ENCODE results near the gene PRICKLE1.
"Not testable (repeated sequence)": the region's sequence is repeated elsewhere in the genome, so short reads cannot be mapped to it uniquely, and the experiment has no call there.

The PRICKLE1 gene

GRCh38 chr12:42557586-42558172 is 31.9 kb downstream of the PRICKLE1 start:
- DNase-seq (ENCODE audit: low read depth in 2 of 3, low spot score in 1 of 3), result no peak

DNA sequence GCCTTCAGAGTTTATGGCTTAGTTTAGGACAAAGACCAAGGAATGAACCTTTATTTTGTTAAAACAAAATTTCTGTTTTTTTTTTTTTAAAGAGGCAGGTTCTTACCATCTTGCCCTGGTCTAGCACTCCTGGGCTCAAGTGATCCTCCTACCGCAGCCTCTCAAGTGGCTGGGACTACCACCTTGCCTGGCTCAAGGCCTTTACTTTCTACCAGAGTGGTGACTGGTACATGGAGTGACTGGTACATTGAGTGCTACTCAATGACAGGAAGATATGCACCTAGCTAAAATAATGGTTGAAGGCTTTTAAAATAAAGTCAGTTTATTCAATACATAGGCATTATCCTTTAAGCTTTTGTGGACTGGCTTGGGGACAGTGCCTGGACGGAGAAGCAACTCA is 32.6 kb downstream of the PRICKLE1 start:
- DNase-seq (ENCODE audit: low read depth in 2 of 3, low spot score in 1 of 3), result no peak

- no peak for DNase-seq (ENCODE audit: low read depth in 2 of 3, low spot score in 1 of 3)
Measured at GRCh38 chr12:42552822-42553221, 36.7 kb downstream of the PRICKLE1 start.

DNA sequence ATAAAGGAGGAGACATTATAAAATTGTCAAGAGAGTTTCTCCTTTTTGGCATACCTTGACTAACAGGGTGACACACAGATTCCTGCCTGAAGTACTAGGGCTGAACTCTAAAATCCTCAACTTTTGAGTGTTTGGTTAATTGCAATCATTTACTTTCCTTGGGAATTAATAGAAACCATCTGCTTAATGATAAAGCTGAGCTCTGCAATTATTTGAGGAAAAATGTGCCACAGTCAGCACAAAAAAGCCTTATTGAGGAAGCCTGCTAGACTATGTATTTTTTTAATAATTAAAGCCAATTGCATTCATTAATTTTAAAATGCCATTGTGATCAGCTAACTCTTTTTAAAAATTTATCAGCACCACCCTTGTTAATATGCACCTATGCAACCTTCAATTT is 38.7 kb downstream of the PRICKLE1 start:
- no peak for DNase-seq (ENCODE audit: low read depth in 2 of 3, low spot score in 1 of 3)

GRCh38 chr12:42546709-42547108 is 42.8 kb downstream of the PRICKLE1 start:
- DNase-seq (ENCODE audit: low read depth in 2 of 3, low spot score in 1 of 3), result no peak

DNA sequence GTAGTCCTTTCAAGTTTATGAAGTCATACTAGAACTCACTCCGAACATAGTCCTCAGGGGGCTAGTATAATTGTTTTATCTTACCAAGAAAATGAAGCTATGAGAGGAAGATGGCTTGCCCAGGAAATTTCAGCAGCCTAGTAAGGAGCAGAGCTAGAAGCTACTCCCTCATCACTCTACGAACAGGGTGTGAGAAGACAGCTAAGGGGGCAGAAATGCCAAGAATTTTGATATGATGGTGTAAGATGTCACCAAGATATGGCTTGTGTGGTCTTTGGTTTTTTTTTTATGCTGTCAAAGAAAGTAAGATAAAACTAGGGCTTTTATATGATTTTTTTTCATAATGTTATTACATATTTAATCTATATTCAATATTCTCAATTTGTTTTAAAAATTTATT is 47.6 kb downstream of the PRICKLE1 start:
- DNase-seq (ENCODE audit: low read depth in 2 of 3, low spot score in 1 of 3), result no peak

GRCh38 chr12:42541308-42541707 is 48.2 kb downstream of the PRICKLE1 start:
- not testable (repeated sequence) for DNase-seq (ENCODE audit: low read depth in 2 of 3, low spot score in 1 of 3)

- DNase-seq (ENCODE audit: low read depth in 2 of 3, low spot score in 1 of 3), result no peak
Measured at GRCh38 chr12:42539696-42540095, 49.9 kb downstream of the PRICKLE1 start.

GRCh38 chr12:42538203-42538602 is 51.3 kb downstream of the PRICKLE1 start:
- no peak for DNase-seq (ENCODE audit: low read depth in 2 of 3, low spot score in 1 of 3)

GRCh38 chr12:42534184-42534838 is 55.2 kb downstream of the PRICKLE1 start:
- DNase-seq (ENCODE audit: low read depth in 2 of 3, low spot score in 1 of 3), result no peak

DNA sequence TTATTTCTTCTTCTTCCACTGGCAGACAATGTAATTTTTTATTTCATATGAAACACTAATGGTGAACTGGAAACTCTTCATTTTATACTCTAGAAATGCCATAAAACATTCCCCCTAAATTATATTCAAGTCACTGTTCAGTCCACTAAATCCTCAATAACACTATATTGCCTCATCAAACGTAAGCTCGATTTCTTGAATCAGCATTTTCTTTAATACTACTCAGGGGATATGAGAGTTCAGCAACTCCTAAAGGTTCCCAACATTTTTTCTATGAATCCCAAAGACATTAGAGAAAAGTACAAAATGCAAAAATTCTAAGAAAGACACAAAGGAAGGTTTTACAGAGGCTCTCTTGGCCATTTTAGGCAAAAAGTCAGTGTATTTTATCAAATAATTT is 59.3 kb downstream of the PRICKLE1 start:
- no peak for DNase-seq (ENCODE audit: low read depth in 2 of 3, low spot score in 1 of 3)

- DNase-seq (ENCODE audit: low read depth in 2 of 3, low spot score in 1 of 3), result no peak
Measured at GRCh38 chr12:42525444-42525843, 64.1 kb downstream of the PRICKLE1 start.

DNA sequence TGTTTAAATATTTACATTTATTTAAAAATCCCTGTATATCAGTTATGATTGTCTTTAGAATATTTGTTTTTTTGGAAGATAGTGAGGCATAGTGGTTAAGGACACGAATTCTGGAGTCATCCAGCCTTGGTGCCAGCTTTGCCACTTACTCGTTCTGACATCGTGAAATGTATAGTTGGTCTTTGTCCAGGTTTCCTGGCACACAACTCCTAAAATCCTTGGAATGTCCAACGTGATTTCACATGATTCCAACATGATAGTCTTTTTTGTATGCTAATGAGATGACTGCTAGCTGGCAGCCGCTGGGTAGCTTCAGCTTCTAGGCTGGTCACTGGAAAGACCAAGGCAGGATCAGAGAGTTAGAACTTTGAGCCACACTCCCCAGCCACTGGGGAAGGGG is 64.8 kb downstream of the PRICKLE1 start:
- DNase-seq (ENCODE audit: low read depth in 2 of 3, low spot score in 1 of 3), result no peak

DNA sequence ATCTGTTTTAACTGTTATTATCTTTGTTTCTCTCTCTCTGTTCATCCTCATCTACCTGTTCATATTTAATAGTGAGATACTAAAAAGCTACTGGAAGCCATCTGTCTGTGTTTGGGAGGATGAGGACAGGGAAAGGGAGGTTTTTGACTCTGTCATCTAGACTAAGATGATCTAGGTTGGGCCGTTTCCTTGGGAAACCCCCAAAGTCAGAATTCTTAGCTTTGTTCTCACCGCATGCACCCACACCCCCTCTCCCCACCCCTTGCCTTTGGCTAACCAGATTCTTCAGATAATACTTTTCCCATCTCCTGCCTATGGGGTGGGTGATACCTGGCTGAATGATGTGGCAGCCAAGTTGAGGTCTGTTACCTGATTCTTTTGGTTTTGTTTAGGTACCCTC is 73.0 kb downstream of the PRICKLE1 start:
- no peak for DNase-seq (ENCODE audit: low read depth in 2 of 3, low spot score in 1 of 3)

DNA sequence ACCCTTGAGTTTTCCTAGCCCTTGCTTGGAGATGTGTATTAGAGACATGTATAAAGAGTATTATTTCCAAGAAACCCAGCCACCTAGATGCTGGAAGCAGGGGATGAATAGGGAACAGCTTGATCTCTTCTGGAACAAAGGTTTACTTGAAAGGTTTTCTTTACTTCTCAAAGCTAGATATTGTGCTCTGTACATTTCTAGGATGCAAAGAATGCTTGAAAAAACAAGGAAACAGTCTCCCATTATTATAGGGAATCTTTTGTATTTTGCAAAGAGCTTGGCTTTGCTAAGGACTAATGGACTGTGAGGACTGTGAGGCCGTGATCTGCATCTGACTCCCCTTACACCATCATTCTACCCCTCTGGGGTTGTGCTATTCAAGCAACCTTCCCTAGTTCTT is 77.9 kb downstream of the PRICKLE1 start:
- no peak for DNase-seq (ENCODE audit: low read depth in 2 of 3, low spot score in 1 of 3)

DNA sequence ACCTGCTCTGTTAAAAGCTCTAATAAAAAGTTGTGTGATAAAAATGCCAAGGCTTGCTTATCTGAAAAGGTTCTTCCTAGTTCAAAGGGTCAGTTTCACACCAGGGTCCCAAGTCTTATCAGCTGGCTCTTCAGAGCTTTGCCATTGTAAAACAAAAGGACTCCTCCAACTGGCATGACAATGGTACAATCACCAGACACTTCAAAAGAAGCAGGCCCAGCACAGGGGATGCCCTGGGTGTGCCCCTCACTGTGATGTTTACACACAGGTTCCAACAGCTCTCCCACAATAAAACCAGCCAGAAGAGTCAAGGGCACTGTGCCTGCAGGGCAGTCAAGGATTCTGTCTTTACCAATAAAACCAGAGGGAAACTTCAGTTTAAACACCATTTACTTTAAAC is 78.7 kb downstream of the PRICKLE1 start:
- DNase-seq (ENCODE audit: low read depth in 2 of 3, low spot score in 1 of 3), result no peak

- no peak for DNase-seq (ENCODE audit: low read depth in 2 of 3, low spot score in 1 of 3)
Measured at GRCh38 chr12:42508913-42509460, 80.6 kb downstream of the PRICKLE1 start.

- DNase-seq (ENCODE audit: low read depth in 2 of 3, low spot score in 1 of 3), result no peak
Measured at GRCh38 chr12:42507565-42507964, 82.0 kb downstream of the PRICKLE1 start.

GRCh38 chr12:42507081-42507480 is 82.5 kb downstream of the PRICKLE1 start:
- DNase-seq (ENCODE audit: low read depth in 2 of 3, low spot score in 1 of 3), result no peak

GRCh38 chr12:42504049-42504448 is 85.5 kb downstream of the PRICKLE1 start:
- DNase-seq (ENCODE audit: low read depth in 2 of 3, low spot score in 1 of 3), result no peak

DNA sequence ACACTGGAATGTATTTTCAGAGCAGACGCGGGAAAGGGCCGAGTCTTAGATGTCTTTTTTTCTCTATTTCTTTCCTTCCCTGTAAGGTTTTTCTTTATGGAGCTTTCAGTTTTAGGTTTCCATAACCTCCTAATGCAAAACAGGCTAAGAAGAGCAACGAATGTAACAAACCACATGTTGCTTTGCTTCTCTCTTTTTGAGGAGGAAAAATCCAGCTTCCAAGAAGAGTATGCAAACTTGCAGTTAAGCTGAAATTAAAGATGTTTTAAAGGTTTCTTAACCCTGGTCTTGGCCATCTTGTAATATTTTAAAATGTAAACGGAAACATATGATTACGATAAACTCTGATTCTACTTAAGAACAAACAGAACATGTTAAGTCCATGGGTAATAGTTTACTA is 86.9 kb downstream of the PRICKLE1 start:
- DNase-seq (ENCODE audit: low read depth in 2 of 3, low spot score in 1 of 3), result no peak

DNA sequence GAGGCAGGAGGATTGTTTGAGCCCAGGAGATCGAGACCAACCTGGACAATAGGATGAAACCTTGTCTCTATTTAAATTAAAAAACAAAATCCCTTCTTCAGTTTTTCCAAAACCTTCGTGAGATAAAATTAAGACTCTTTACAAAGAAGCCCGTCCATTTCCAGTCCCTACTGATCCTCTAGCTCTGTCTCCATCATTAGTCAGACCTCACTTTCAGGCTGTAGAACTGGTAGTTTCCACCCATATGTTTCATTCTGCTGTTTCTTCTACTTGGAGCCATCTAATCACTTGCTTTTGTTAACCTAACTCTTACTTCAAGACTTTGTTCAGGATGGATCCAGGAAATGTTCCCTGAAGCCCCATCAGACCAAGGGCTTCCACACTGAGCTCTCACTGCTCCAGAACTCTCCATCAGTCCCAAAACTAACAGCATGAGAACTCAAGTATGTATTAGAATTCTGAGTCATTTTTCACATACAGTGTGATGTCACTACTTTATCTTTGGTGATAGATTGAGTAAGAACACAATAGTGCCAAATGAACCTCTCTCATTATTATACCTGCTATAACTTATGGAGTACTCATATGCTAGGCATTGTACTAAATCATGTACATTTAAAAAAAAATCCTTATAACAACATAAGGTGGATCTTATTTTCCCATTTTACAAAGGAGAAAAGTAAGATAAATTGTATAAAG is 90.8 kb downstream of the PRICKLE1 start:
- no peak for DNase-seq (ENCODE audit: low read depth in 2 of 3, low spot score in 1 of 3)

All from stimulated activated CD4-positive, alpha-beta T cell treated with anti-CD3 and anti-CD28 coated beads, Interleukin-12 subunit alpha, Interleukin-12 subunit beta, amount 100 ng/mL, for 48 hours (primary cell).